H4 (cell line): ENCODE measurements around the gene TMCC3. TPM values are rescaled to one million over a fixed set of nuclear protein-coding genes. Genes with fewer than 3 reads are reported as not detected.
"Not testable (repeated sequence)": the region's sequence is repeated elsewhere in the genome, so short reads cannot be mapped to it uniquely, and the experiment has no call there.

Experiments
- DNase-seq: peaks from one replicate; pipeline ENCODE4 v3.0.0-alpha.2; 2015; ENCODE audit warnings: low spot score
- total RNA-seq: library from RNA; depleted of rRNA; stranded (reverse); fragments of >200 nt; shearing (Covaris generic); gene quantifications from 2 replicates; pipeline ENCODE4 v1.2.3, GENCODE V29; 2014; rRNA removed

The TMCC3 gene, protein sequence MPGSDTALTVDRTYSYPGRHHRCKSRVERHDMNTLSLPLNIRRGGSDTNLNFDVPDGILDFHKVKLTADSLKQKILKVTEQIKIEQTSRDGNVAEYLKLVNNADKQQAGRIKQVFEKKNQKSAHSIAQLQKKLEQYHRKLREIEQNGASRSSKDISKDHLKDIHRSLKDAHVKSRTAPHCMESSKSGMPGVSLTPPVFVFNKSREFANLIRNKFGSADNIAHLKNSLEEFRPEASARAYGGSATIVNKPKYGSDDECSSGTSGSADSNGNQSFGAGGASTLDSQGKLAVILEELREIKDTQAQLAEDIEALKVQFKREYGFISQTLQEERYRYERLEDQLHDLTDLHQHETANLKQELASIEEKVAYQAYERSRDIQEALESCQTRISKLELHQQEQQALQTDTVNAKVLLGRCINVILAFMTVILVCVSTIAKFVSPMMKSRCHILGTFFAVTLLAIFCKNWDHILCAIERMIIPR
- 0.43 and 0.84 TPM in 2 replicates for total RNA-seq

DNA sequence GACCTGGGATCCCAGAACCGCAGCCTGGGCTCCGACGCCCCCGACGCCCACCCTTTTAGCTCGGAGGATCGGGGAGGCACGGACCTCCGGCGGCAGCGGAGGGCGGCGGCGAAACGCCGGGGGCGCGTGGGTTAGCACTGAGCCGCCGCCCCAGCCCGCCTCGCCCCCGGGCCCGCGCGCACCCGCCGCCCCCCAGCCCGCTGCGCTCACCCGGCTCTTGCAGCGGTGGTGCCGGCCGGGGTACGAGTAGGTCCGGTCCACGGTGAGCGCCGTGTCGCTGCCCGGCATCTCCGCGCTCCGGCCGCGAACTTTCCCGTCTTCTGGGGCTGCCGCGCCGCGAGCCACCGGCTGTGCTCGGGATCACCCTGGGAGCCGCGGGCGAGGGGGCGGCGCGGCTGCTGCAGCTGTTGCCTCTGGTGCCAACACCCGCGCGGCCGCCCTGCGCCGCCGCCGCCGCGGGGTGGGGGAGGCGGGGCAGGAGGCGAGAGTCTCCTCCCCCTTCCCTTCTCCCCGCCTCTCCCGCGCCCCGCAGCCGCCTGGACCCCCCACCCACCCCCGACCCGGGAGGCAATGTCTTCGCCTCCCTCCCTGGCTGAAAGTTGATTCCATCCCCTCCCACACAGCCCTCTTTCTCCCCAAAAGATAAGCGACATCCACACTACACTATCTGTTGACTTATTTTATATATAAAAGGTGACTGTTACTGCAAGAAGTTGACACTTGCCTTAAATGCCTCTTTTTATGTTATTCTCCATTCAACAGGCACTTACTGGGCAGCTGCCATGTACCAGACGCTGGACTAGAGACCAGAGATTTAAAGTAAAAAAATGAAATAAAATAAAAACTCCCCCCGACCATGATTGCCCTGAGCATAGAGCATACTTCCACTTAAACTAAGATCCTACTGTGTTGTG lies at the start of gene TMCC3:
Gene TMCC3 (minus strand): TSS at position 415 of the 914 bp plus-strand sequence. CDS start 127 bp downstream, at position 288.
- no peak for DNase-seq

DNA sequence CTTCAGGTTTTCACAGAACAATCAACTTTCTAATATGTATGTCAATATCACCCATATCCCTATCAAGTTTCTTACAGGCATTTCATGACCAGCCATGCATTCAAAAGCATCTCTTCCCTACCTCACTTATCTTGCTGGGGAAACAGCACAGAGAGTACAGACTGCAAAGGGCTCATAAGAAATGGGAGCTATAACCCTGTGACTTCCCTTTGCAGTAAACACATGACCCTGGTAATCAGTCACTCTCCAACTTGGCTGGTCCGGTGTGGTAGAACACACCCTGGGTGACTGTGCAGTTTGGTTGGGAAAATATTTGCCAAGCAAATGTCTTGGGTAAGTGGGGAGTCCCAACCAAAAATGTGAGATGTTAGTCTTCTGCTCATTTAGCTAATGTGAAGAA lies 49.4 kb upstream of the TMCC3 start:
- peak; percentile 56 for DNase-seq

DNA sequence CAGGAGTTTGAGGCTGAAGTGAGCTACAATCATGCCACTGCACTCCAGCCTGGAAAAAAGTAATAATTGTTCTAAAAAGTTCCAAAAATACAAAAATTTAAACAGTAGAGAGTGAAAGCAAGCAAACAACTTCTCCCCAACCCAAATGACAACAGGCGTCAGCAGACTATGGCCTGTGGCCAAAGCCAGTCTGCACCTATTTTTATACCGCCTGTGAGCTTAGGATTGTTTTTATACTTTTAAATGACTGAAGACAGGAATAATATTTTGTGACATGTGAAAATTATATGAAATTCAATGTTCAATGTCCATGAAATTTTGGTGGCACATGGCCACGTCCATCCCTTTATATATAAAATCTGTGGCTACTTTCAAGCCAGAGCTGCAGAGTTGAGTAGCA lies 48.2 kb upstream of the TMCC3 start:
- no peak for DNase-seq

DNA sequence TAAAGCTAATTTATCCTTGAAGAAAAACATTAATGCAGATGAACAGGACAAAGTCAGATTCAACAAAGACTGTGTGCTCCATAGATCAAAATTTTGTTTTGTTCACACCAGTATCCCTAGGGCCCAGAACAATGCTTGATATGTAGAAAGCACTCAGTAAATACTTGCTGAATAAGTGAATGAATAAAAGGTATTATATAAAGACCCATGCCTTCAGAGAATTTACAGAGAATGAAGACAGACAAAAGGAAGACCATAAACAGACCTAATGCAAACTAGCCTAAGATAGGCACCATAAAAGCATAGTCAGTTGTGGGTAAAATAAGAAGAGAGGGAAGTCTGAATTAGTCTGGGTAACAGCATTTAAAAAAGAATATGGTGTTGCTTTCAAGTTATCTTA lies 47.3 kb upstream of the TMCC3 start:
- DNase-seq: no peak

DNA sequence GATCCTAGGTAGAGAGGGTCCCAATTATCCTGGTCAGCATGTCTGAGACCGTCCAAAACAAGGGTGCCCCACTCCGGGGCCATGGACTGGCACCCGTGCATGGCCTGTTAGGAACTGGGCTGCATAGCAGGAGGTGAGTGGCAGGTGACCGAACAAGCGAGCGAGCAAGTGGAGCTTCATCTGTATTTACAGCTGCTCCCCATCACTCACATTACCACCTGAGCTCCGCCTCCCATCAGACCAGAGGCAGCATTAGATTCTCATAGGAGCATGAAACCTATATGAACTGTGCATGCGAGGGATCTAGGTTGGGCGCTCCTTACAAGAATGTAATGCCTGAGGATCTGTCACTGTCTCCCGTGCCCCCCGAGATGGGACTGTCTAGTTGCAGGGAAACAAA lies 44.4 kb upstream of the TMCC3 start:
- DNase-seq: no peak

DNA sequence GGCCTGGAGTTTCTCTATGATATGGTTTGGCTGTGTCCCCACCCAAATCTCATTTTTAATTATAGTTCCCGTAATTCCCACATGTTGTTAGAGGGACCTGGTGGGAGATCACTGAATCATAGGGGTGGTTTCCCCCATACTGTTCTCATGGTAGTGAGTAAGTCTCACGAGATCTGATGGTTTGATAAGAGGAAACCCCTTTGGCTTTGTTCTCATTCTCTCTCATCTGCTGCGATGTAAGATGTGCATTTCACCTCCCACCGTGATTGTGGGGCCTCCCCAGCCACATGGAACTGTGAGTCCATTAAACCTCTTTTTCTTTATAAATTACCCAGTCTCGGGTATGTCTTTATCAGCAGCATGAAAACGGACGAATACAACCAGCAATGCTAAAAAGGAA lies 42.5 kb upstream of the TMCC3 start:
- not testable (repeated sequence) for DNase-seq

DNA sequence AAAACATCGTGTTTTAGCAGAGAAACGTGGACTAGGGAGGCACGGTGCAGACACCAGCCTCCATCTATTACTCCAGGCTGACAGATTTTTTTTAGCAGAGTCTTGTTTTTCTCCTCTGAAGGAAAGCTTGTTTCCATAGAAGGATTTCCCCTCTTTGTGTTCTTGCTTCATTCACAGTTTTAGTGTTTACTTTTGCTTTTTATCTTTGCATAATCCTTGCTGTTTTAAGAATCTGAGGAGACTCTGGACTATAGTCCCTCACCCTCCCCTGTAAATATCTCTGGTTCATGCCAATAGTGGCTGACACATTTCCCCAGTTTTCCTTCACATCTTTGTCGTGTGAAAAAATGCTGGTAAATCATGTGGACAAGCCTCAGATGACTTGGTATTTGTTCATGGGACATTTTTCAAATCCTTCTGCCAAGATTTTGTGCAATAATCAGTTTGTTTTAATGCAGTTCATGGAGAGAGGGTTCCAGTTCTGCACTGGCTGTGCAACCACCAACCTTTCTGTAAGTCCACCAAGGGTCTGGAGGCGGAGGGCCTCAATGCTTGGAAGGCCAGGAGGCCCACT lies 39.9 kb upstream of the TMCC3 start:
- no peak for DNase-seq

DNA sequence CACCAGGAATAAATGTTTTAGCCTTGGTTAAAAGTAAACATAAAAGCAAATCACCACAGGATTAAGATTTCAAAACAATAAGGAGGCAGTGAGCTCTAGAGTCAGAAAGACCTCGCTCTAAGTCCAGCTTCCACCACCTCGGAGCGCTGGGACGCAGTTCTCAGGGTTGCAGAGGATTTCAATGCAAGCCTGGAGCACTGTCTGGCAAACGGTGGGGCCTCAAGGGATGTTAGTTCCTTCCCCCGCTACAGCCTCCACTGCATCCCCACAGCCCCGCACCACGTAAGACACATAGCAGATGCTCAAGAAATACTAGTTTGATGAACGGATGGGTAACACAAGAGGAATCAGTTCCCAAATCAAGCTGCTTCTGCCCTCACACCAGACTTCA lies 39.3 kb upstream of the TMCC3 start:
- DNase-seq: no peak

DNA sequence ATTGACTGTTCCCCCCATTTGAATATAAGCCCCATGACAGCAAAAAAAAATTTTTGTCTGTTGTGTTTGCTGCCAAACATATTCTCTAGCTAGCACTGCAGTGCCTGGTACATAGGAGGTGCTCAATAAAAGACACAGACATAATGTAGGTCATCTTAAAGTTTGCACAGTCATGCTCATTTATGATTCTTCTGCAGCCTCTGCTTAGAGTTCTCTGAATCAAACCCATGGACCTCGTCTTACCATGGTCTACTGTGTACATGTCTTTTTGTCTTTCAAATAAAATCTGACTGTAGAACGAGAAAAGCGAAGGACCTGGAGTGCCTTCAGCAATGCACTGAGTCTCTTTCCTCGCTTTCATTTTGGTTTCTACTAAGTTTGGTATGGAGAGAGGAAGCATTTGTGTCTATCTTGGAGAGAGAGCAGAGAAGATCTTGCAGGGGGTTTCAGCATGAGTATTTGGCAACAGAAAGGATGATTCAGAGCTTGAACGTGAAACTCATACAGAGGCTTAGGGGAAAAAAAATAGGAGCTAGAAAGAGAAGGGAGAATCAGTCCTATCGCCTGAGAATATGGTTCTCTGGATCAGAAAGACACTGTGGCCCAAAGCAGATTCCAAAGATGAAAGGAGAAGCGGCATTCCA lies 38.8 kb upstream of the TMCC3 start:
- DNase-seq: no peak

DNA sequence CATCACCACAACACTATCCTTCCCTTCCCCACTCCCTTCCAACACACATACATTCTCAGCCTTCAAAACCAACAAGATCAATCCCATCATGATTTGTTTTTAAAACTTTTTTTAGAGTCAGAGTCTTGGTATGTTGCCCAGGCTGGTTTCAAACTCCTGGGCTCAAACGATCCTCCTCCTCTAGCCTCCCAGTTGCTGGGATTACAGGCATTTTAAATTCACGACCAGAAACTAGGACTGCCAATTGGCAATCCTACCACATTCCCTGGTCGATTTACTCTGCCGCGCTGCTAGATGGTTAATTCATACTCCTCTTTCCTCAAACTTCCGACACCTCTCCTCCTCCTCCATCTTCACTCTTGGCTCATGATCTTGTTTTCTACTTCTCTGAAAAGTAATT lies 37.5 kb upstream of the TMCC3 start:
- DNase-seq: no peak

DNA sequence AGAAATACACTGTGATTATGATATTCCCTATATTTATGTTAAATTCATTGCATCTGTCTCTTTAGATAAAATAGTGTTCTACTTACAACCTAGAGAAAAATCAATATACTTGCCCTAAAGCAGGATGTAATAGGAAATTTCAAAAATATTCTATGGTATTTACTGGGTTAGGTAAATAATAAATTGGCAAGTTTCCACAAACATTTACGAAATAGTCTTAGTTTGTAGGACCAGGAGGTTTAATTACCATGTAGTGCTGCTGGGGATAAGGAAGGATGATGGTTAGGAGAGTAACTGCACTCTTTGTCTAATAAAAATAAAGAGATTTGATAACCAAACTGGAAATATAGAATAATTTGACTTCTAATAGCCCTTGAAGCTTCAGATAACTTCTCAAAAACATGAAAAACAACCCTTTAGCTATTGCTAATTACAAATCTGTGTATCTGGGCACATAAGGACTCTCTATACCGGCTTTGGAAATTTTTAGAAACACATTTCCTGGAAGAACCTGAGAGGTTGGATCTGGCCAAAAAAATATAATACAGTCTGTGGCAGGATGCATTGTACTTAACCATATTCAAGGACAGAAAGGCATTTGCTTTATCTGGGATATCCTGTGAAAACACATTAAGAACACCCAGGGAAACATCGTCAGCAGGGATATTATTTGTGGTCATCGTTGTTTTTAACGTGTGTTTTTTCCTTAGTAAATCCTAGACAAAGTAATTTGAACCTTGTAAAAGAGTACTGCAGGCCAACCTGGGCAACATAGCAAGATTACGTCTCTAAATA lies 36.7 kb upstream of the TMCC3 start:
- DNase-seq: no peak

DNA sequence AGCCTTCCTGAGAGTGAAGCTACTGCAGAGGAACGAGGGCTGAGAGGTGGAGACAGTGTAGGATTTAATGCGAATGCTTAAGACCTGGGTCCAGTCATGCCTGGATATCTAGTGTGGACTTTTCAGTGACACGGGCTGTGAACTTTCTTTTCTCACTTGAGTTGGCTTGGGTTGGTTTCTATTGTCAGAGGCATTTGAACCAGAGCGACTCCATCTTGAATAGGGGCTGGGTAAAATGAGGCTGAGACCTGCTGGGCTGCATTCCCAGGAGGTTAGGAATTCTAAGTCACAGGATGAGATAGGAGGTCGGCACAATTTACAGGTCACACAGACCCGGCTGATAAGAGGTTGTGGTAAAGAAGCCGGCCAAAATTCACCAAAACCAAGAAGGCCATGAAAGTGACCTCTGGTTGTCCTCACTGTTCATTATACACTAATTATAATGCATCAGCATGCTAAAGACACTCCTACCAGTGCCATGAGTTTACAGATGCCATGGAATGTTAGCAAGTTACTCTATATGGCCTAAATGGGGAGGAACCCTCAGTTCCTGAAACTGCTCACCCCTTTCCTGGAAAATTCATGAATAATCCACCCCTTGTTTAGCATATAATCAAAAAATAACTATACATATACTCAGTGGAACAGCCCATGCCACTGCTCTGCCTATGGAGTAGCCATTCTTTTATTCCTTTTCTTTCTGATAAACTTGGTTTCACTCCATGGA lies 34.2 kb upstream of the TMCC3 start:
- no peak for DNase-seq

DNA sequence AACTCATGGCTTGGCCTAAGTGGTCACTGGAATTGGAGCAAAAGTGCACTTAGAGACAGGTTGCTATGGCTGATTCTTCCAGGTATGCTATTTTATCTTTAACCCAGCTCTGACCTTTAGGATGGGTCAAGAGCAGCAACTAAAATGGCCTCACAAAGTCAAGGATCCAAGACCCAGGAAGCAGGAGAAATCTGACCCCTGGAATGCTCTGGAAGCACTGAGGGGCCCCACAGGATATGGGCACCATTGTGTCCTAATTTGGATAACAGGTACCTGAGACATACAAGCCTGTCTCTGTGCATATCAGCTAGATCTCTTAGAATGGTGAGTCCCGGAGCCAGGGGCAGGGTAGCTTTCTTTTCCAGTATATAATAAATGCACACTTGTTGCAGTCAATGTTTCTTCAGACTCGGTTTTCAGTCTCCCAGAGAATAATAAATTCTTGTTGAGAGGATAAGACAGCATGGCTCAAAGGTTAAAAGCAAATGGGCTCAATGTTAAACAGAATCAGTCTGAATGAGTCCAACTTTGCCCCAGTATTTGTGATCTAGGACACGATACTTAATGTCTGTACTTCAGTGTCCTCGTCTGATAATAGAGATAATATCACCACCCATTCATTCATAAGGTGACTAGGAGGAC lies 29.3 kb upstream of the TMCC3 start:
- no peak for DNase-seq

DNA sequence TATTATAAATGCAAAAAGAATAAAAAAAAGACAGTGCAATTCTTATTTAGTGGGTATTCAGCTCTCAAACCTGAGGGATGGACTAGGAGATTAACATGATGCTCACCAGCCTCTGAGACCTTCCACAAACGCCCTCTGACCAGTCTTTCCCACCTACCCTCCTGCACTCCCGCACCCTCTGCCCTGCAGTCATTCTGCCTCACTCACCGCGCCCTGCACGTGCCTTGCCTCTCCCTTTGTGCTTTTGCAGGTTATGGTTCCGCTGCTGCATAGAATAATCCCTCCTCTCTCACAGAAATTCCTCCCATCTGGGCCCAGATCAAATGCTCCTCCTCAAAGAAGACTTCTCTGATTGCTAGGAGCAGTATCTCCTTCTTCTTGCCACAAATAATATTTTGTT lies 28.5 kb upstream of the TMCC3 start:
- DNase-seq: no peak

DNA sequence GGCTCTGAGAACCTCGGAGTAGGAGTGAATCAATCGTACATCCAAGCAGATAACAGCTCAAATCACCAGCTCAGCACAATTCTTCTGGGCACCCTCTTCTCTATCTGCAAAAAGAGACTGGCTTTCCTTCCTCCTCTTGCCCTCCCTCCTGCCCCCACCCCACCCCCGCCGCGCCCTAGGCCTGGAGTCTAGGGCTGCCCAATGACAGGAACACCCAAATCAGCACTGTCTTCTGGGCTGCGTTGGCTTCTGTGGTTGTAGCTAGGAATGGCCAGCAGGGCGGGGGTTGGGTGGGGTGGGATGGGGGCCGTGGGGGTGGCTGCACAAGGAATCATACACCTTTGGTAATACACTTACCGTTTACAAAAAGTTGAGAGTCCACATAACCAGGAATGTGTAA lies 28.0 kb upstream of the TMCC3 start:
- DNase-seq: no peak

DNA sequence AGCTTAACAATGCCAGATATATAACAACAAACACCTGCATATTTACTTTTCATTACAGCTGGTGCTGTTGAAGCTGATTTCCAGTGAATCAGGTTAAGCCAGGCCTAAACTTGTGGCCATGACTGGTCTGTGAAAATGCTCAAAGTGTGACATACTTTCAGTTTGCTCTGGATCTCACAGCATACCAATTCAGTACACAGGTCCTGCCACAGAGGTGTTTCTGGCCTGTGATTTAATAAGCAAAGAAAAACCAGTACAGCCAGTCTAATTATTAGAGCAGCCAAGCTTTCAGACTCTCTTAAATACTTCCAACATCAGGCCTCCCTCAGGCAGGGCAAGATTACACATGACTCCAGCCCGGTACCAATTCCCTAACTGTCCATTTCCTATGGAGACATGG lies 27.4 kb upstream of the TMCC3 start:
- DNase-seq: no peak

DNA sequence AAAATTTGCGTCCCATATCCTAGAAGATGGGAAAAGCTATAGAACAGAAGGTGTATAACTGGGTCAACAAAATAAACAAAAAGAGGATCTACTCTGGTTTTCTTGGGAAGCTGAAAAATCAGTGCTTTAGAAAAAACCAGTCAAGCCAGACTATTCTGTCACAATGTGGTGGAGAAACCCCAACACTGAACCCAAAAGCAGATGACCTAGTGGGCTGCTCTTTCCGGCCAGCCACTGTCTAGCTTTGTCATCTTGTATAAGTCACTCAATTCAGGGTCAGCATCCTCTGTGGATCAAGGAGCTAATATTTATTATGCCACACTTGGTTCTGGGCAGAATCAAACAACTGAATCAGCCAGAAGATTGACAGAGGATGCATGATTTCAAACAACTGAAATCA lies 26.6 kb upstream of the TMCC3 start:
- DNase-seq: no peak

DNA sequence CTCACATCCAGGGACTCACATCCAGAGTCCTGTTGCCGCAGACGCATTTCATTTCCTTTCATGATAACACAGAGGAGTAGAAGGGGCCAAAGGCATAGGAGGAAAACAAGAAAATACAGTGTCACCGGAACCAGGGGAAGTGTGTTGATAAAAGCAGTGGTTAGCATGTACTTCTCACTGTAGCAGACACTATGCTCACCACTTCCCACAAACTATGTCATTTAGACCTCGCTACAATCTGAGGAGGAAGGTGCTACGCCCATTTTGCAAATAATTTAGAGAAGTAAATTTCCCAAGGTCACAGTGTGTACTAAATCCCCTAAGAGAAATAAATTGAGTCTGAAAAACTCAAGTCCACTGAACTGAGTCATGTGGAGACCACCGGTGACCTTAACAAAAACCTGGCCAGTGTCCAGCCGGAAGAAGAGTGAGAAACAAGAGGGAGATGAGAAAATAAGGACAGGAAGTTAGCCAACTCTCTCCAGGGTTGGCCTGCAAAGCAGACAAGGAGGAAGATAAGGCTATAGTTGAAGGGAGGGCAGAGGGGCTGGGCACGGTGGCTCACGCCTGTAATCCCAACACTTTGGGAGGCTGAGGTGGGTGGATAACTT lies 25.8 kb upstream of the TMCC3 start:
- DNase-seq: no peak

DNA sequence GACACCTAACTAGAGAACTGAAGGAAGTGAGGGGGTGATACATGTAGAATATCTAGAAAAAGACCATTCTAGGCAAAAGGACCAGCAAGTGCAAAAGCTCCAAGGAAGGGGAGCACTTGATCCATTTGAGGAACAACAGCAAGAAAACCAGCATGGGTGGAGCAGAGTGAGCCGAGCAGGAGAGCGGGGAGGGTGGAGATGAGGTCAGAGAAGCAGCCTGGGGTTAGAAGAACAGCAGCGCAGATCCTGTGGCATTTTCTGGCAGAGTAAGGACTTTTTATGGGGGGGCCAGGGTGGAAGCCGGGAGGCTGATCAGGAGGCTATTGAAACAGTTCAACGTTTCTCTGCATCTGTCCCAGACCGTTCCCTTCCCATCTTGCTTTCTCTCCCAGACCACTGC lies 24.5 kb upstream of the TMCC3 start:
- no peak for DNase-seq
